Activated naive CD4-positive, alpha-beta T cell treated with anti-CD3 and anti-CD28 coated beads, Interleukin-2, amount 50 U/mL, for 24 hours (primary cell): ENCODE data around the gene ERMARD.

ENCODE experiments used
- H3K27ac Mint-ChIP-seq: one replicate; pipeline ENCODE4 v1.8.0; 2021; ENCODE audit warnings: mild to moderate bottlenecking, mixed read lengths
- H3K27me3 Mint-ChIP-seq: one replicate; pipeline ENCODE4 v1.8.0; 2021; ENCODE audit warnings: mixed read lengths
- H3K36me3 Mint-ChIP-seq: one replicate; pipeline ENCODE4 v1.8.0; 2021; ENCODE audit warnings: mixed read lengths
- H3K4me1 Mint-ChIP-seq: one replicate; pipeline ENCODE4 v1.8.0; 2021; ENCODE audit warnings: mixed read lengths
- H3K4me3 Mint-ChIP-seq: one replicate; pipeline ENCODE4 v1.8.0; 2021; ENCODE audit warnings: mild to moderate bottlenecking, mixed read lengths
- H3K9me3 Mint-ChIP-seq: one replicate; pipeline ENCODE4 v1.8.0; 2021; ENCODE audit warnings: mixed read lengths

Gene ERMARD

GRCh38 chr6:169751242-169752073, at the start of gene ERMARD, which contains the start of gene DYNLT2:
TSS of gene ERMARD (plus strand) at chr6:169751622. CDS start at chr6:169751658, 36 bp downstream.
TSS of gene DYNLT2 (minus strand) at chr6:169751572. CDS start at chr6:169751458, 114 bp downstream.
- Mint-ChIP-seq H3K4me1 (peaks cover 37% of the 10 kb centered on the region), H3K36me3 (peaks cover 20% of the 10 kb centered on the region), H3K27ac (peak within 1 kb of the TSS; percentile 99), H3K27me3 (no peaks in the 10 kb centered on the region), H3K4me3 (peak within 1 kb of the TSS; percentile 99), H3K9me3 (peaks cover under 1% of the 10 kb centered on the region)

GRCh38 chr6:169701954-169702839, 49.2 kb upstream of the ERMARD start, which contains the start of the genes C6orf120 and WDR27:
TSS of gene C6orf120 (plus strand) at chr6:169702126. CDS start at chr6:169702460, 334 bp downstream.
TSS of gene WDR27 (minus strand) at chr6:169702029. CDS start at chr6:169689005, 13,024 bp downstream.
- Mint-ChIP-seq H3K9me3 (no peaks in the 10 kb centered on the region), H3K27me3 (no peaks in the 10 kb centered on the region), H3K36me3 (peaks cover 13% of the 10 kb centered on the region), H3K27ac (peak within 1 kb of the TSS; percentile 91), H3K4me3 (peak within 1 kb of the TSS; percentile 92), H3K4me1 (peaks cover 57% of the 10 kb centered on the region)

DNA sequence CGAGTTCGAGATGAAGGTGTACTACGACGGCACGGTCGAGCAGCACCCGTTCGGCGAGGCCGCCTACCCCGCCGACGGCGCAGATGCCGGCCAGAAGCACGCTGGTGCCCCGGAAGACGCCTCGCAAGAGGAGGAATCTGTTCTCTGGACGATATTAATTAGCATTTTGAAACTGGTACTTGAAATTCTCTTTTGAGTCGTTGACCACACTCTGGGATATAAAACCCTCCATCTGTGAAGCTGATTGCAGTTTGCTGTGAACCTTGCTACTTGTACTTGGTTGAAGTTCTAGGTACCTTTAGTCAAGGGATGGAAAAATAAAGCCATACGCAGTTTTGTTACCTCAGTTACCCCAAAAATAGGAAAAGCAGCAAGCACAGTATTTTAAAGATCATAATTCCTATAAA, 48.6 kb upstream of the ERMARD start:
- H3K36me3 Mint-ChIP-seq: peaks cover 13% of the 10 kb centered on the region
- H3K27me3 Mint-ChIP-seq: no peaks in the 10 kb centered on the region
- H3K4me1 Mint-ChIP-seq: peaks cover 59% of the 10 kb centered on the region
- H3K4me3 Mint-ChIP-seq: peak overlapping the region; percentile 92
- peak overlapping the region; percentile 88 for H3K27ac Mint-ChIP-seq
- H3K9me3 Mint-ChIP-seq: no peaks in the 10 kb centered on the region

GRCh38 chr6:169707772-169708171, 43.6 kb upstream of the ERMARD start:
- no peak overlapping the region for H3K4me3 Mint-ChIP-seq
- no peaks in the 10 kb centered on the region for H3K9me3 Mint-ChIP-seq
- H3K36me3 Mint-ChIP-seq: peaks cover 17% of the 10 kb centered on the region
- H3K4me1 Mint-ChIP-seq: peaks cover 65% of the 10 kb centered on the region
- H3K27ac Mint-ChIP-seq: no peak overlapping the region
- H3K27me3 Mint-ChIP-seq: no peaks in the 10 kb centered on the region

DNA sequence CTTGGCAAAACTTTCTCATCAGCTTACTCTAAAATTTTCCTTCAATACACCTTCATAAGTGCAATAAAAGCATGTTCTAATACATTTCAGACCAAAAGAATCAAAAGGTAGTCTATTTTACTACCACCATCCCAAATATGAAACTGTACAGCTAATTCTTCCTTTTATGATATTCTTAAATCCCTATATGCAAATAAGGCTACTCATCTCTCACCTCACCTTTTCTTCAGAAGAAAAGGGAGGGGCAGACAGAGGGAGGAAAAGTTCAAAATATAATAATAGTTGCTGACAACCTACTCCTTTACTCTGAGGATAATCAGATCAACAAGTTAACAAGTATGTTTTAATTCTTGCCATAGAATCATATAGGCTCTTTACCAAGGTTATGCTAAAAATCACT, 42.1 kb upstream of the ERMARD start:
- Mint-ChIP-seq H3K4me1 (peaks cover 60% of the 10 kb centered on the region), H3K36me3 (peaks cover 8% of the 10 kb centered on the region), H3K4me3 (no peak overlapping the region), H3K27me3 (no peaks in the 10 kb centered on the region), H3K9me3 (no peaks in the 10 kb centered on the region), H3K27ac (peak overlapping the region; percentile 59)

- no peaks in the 10 kb centered on the region for H3K27me3 Mint-ChIP-seq
- H3K4me3 Mint-ChIP-seq: no peak overlapping the region
- H3K27ac Mint-ChIP-seq: peak overlapping the region; percentile 59
- H3K4me1 Mint-ChIP-seq: peaks cover 56% of the 10 kb centered on the region
- peaks cover 9% of the 10 kb centered on the region for H3K36me3 Mint-ChIP-seq
- H3K9me3 Mint-ChIP-seq: no peaks in the 10 kb centered on the region
These were observed 41.4 kb upstream of the ERMARD start for GRCh38 chr6:169710009-169710408.

- H3K4me1 Mint-ChIP-seq: peaks cover 43% of the 10 kb centered on the region
- no peaks in the 10 kb centered on the region for H3K9me3 Mint-ChIP-seq
- no peak overlapping the region for H3K27ac Mint-ChIP-seq
- H3K27me3 Mint-ChIP-seq: no peaks in the 10 kb centered on the region
- no peak overlapping the region for H3K4me3 Mint-ChIP-seq
- H3K36me3 Mint-ChIP-seq: peaks cover 9% of the 10 kb centered on the region
These were observed 37.2 kb upstream of the ERMARD start for GRCh38 chr6:169714178-169714577.

DNA sequence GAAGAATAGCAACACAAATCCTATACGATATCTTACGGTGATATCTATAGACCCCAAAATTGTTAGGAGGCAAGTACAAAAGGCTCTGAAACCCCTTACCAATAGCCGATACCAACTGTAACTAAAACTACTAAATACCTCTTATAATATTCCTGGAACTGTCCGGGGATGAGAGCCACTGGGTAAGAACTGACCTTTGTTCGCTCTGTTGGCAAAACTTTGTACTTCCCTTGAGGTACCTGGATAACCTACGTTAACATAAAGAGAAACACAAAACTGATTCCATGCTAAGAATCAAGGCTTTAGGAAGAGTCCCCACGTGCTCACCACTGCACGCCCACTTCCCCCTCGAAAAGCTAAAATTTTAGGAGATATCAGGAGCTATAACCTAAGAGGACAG, 36.8 kb upstream of the ERMARD start:
- Mint-ChIP-seq H3K27me3 (no peaks in the 10 kb centered on the region), H3K36me3 (peaks cover 9% of the 10 kb centered on the region), H3K9me3 (no peaks in the 10 kb centered on the region), H3K4me3 (no peak overlapping the region), H3K4me1 (peaks cover 43% of the 10 kb centered on the region), H3K27ac (no peak overlapping the region)

GRCh38 chr6:169719117-169719516, 32.3 kb upstream of the ERMARD start:
- Mint-ChIP-seq H3K27ac (peak overlapping the region; percentile 88), H3K4me3 (peak overlapping the region; percentile 6)

DNA sequence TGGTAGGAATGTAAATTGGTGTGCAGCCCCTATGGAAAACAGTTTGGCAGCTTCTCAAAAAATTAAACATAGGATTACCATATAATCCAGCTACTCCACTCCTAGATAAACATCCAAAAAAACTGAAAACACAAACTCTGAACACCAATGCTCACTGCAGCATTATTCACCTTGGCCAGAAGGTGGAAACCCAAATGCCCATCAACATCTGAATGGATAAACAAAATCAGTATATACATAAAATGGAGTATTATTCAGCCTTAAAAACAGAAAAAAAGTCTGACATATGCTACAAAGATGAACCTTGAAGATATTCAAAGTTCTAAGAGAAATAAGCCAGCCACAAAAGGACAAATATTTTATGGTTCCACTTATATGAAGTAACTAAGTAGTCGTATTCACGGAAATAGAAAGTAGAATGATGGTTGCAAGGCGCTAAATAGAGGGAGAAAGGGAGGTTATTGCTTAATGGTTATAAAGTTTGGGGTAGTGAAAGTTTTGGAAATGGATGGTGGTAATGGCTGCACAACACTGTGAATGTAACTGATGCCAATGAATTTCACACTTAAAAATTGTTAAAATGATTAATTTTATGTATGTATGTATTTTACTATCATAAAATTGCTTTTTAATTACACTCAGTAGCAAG, 31.1 kb upstream of the ERMARD start:
- H3K9me3 Mint-ChIP-seq: no peaks in the 10 kb centered on the region
- peak overlapping the region; percentile 30 for H3K4me3 Mint-ChIP-seq
- no peaks in the 10 kb centered on the region for H3K27me3 Mint-ChIP-seq
- H3K36me3 Mint-ChIP-seq: peaks cover 6% of the 10 kb centered on the region
- peaks cover 57% of the 10 kb centered on the region for H3K4me1 Mint-ChIP-seq
- peak overlapping the region; percentile 78 for H3K27ac Mint-ChIP-seq

More at GRCh38 chr6:169719117-169719516, 32.3 kb upstream of the ERMARD start:
- H3K27me3 Mint-ChIP-seq: no peaks in the 10 kb centered on the region
- peaks cover 9% of the 10 kb centered on the region for H3K36me3 Mint-ChIP-seq
- no peaks in the 10 kb centered on the region for H3K9me3 Mint-ChIP-seq
- H3K4me1 Mint-ChIP-seq: peaks cover 58% of the 10 kb centered on the region

- no peaks in the 10 kb centered on the region for H3K27me3 Mint-ChIP-seq
- H3K4me1 Mint-ChIP-seq: peaks cover 62% of the 10 kb centered on the region
- peaks cover 3% of the 10 kb centered on the region for H3K36me3 Mint-ChIP-seq
- H3K9me3 Mint-ChIP-seq: no peaks in the 10 kb centered on the region
- H3K27ac Mint-ChIP-seq: peak overlapping the region; percentile 97
- H3K4me3 Mint-ChIP-seq: peak overlapping the region; percentile 91
These were observed 28.8 kb upstream of the ERMARD start for GRCh38 chr6:169722362-169723199.

DNA sequence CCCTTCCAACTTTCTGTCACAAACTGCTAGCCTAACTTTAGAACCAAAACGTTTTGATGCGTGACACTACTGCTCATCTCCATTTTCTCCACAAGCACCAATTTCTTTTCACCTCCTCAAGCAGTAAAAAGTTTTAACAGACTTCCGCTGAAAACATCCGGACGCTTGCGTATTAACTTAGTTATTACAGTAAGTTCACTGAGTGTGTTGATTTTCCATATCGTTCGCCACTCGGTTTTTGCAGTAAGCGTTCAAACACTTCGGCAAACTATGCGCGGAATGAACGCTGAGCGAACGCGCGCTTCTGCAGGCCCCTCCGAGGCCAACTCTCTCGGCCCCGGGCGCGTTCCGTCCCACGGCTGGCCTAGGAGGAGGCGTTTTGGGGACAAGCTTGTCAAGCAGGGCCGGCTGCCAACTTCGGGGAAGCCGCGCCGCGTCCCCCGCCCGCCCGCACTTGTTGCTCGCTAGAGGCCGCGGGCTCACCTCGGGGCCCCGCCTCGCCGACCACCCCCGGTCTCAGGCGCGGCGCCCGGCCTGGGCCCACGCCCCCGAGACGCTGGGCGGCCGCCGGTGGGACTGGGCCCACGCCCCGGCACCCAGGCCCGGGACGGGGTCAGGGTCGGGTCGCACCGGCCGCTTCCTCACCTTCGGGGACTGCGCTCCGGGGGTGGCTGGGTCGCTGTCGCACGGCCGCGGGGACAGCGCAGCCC, 28.1 kb upstream of the ERMARD start:
- no peaks in the 10 kb centered on the region for H3K9me3 Mint-ChIP-seq
- peak overlapping the region; percentile 97 for H3K27ac Mint-ChIP-seq
- H3K4me1 Mint-ChIP-seq: peaks cover 59% of the 10 kb centered on the region
- no peaks in the 10 kb centered on the region for H3K27me3 Mint-ChIP-seq
- peak overlapping the region; percentile 91 for H3K4me3 Mint-ChIP-seq
- peaks cover 3% of the 10 kb centered on the region for H3K36me3 Mint-ChIP-seq

- no peak overlapping the region for H3K27ac Mint-ChIP-seq
- no peaks in the 10 kb centered on the region for H3K9me3 Mint-ChIP-seq
- H3K4me1 Mint-ChIP-seq: peaks cover 54% of the 10 kb centered on the region
- peaks cover 3% of the 10 kb centered on the region for H3K36me3 Mint-ChIP-seq
- peak overlapping the region; percentile 43 for H3K4me3 Mint-ChIP-seq
- no peaks in the 10 kb centered on the region for H3K27me3 Mint-ChIP-seq
These were observed 27.4 kb upstream of the ERMARD start for GRCh38 chr6:169723991-169724493.
